ENCODE measurements around the gene TAMM41.

DNA sequence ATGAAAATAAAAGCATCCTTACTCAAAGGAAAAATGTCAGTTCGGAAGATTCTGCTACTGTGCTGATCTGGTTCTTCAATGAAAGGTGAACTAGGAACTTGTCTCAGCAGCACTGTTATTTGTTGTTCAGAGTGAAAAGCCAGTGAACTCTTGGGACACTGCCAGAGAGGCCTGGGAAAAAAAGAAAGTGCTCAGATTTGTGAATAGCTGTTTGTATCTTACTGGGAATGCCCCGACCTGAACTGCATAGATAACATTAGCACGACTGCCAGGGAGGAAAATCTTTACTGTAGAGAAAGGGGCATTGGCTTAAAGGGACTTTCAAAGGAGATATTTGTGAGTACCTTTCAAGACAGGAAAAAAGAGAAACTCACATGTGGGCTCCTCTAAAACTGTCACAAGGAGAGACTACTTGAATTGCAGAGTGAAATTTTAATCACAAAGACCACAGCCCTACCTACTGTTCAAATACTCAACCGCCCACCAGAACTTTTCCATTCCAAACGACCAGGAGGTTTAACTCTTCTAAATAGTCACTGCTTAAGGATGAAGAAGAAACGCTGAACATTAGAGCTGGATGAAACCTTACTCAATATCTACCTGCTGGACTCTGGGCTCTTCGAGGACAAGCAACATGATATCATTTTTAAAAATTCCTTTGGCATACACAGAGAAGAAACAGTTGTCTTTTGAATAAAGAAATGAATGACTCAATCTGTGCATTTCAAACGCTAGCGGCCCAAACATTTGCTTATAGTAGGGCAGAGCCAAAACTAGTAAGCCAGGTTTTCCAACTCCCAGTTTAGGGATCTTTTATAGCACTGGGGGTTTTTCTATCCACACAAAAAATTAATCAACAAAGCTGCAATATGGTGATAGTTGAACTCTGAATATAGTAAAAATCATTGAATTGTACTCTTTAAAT lies 13.4 kb downstream of the TAMM41 start:
- TF ChIP-seq YY1 (IDR thresholded peaks at IDR 0.05; ENCODE audit: low read depth) = no peak
- no peak for TF ChIP-seq RAD21 (IDR thresholded peaks at IDR 0.05; ENCODE audit: low read depth)
- TF ChIP-seq, protein P1, sequence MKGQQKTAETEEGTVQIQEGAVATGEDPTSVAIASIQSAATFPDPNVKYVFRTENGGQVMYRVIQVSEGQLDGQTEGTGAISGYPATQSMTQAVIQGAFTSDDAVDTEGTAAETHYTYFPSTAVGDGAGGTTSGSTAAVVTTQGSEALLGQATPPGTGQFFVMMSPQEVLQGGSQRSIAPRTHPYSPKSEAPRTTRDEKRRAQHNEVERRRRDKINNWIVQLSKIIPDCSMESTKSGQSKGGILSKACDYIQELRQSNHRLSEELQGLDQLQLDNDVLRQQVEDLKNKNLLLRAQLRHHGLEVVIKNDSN (IDR thresholded peaks at IDR 0.05) = no peak
- TF ChIP-seq MAX (IDR thresholded peaks at IDR 0.05) = no peak
